ENCODE results near the gene HIRIP3. TPM values are rescaled to one million over a fixed set of nuclear protein-coding genes. Genes with fewer than 3 reads are reported as not detected.
A peak's percentile ranks its signal among the peaks of the same experiment; 100 is the strongest.

Gene HIRIP3
- polyA plus RNA-seq, 2 of the 4 experiments (the other 2 are of a cell fraction) = 11.5 to 16.7 TPM

- TF ChIP-seq HOXB13 (CRISPR knock-in tag; IDR thresholded peaks at IDR 0.05; ENCODE audit: low read depth) = no peak
- TF ChIP-seq JUN (IDR thresholded peaks at IDR 0.05) = no peak
- no peak for TF ChIP-seq HMGXB4 (CRISPR knock-in tag; IDR thresholded peaks at IDR 0.05; ENCODE audit: borderline replicate concordance)
- TF ChIP-seq CEBPB (IDR thresholded peaks at IDR 0.05) = no peak
- no peak for TF ChIP-seq NFE2L2 (conservative IDR thresholded peaks at IDR 0.05; ENCODE audit: low read length)
- no peak for TF ChIP-seq HEYL (CRISPR knock-in tag; IDR thresholded peaks at IDR 0.05)
- no peak for TF ChIP-seq RFX5 (IDR thresholded peaks at IDR 0.05)
These were observed 655 bp downstream of the HIRIP3 start (continued) for GRCh38 chr16:29994600-29995323.

GRCh38 chr16:29993903-29994599 lies 1.4 kb downstream of the HIRIP3 start:
- H3K9me3 ChIP-seq = no peaks in the 10 kb centered on the region
- H3K4me1 ChIP-seq = peaks cover 14% of the 10 kb centered on the region
- CTCF ChIA-PET = interaction anchor here (0.9 to 6.3 kb wide), 11 partner anchors 10 to 147 kb away, joined by 3 to 39 read pairs (median 4); no protein-coding TSS in a partner anchor
- DNase-seq (ENCODE audit: low read depth in 1 of 2, low spot score in 1 of 2) (no peak), FAIRE-seq (no peak), ATAC-seq (no peak)
- WGBS (ENCODE audit: missing lambda C conversion rate) = 97% methylated on average over 9 of the region's 9 CpGs
- H3K4me3 ChIP-seq = no peak overlapping the region
- no peak for TF ChIP-seq ATOH8 (CRISPR knock-in tag; IDR thresholded peaks at IDR 0.05; ENCODE audit: low read depth)
- no peak for TF ChIP-seq RAD21 (conservative IDR thresholded peaks at IDR 0.05 in 1 of 2, IDR thresholded peaks at IDR 0.05 in 1 of 2)
- no peak for TF ChIP-seq SMC3 (IDR thresholded peaks at IDR 0.05)
- no peak for TF ChIP-seq CHD4 (IDR thresholded peaks at IDR 0.05; ENCODE audit: borderline replicate concordance)
- no peak for TF ChIP-seq HEYL (CRISPR knock-in tag; IDR thresholded peaks at IDR 0.05)
- no peak for TF ChIP-seq ZSCAN20 (CRISPR knock-in tag; IDR thresholded peaks at IDR 0.05)
- TF ChIP-seq HOXA7 (CRISPR knock-in tag; IDR thresholded peaks at IDR 0.05) = no peak
- TF ChIP-seq REST (IDR thresholded peaks at IDR 0.05) = no peak
- TF ChIP-seq MAZ (IDR thresholded peaks at IDR 0.05; ENCODE audit: borderline replicate concordance, low read depth, low read length) = no peak
- no peak for TF ChIP-seq RARB (CRISPR knock-in tag; IDR thresholded peaks at IDR 0.05)
- no peak for TF ChIP-seq E2F6 (IDR thresholded peaks at IDR 0.05; ENCODE audit: borderline replicate concordance, low read depth)
- TF ChIP-seq GATA3 (IDR thresholded peaks at IDR 0.05; ENCODE audit: borderline replicate concordance) = no peak
- no peak for TF ChIP-seq PBX3 (IDR thresholded peaks at IDR 0.05)
- TF ChIP-seq ELK1 (IDR thresholded peaks at IDR 0.05; ENCODE audit: low read depth, low read length) = no peak
- no peak for TF ChIP-seq MYC (IDR thresholded peaks at IDR 0.05; ENCODE audit: borderline replicate concordance, low read length)
- no peak for TF ChIP-seq POLR2AphosphoS2 (conservative IDR thresholded peaks at IDR 0.05; ENCODE audit: low read length)
- TF ChIP-seq JUNB (IDR thresholded peaks at IDR 0.05) = no peak
- no peak for TF ChIP-seq CBX2 (IDR thresholded peaks at IDR 0.05; ENCODE audit: borderline replicate concordance, low read depth)
- TF ChIP-seq POLR2A (IDR thresholded peaks at IDR 0.05; ENCODE audit: low read length) = no peak
- peak overlapping the region; percentile 92; the same call in 2 of the 3 replicates for H3K4me2 ChIP-seq
- H3K27ac ChIP-seq = peak overlapping the region in 1 of 2 experiments; percentile 97; a peak in 1 of 6 replicates
- POLR2A ChIA-PET = interaction anchor here (0.8 to 1.2 kb wide), 3 partner anchors 9 to 71 kb away, joined by 3 to 6 read pairs (median 3); partner anchors contain the start of gene TAOK2
